ENCODE measurements around the gene VPS37C. TPM values are rescaled to one million over a fixed set of nuclear protein-coding genes. Genes with fewer than 3 reads are reported as not detected.
"Not testable (repeated sequence)": the region's sequence is repeated elsewhere in the genome, so short reads cannot be mapped to it uniquely, and the experiment has no call there.

Gene VPS37C
- total and polyA plus RNA-seq, 9 donors, result 10.0 to 19.8 (median 17.8) TPM

GRCh38 chr11:61166331-61166730 is 5.1 kb upstream of the VPS37C start:
- not testable (repeated sequence) for H3K4me1 ChIP-seq (ENCODE audit: control insufficient read depth, insufficient read depth, low read length); H3K4me3 ChIP-seq (ENCODE audit: low read length); DNase-seq; H3K27ac ChIP-seq (ENCODE audit: low read length); H3K9me3 ChIP-seq (replicated peaks; ENCODE audit: control insufficient read depth, low read depth, low read length); H3K27me3 ChIP-seq (ENCODE audit: control insufficient read depth, insufficient read depth, low read length); H3K36me3 ChIP-seq (ENCODE audit: control insufficient read depth, insufficient read depth, low read length)
- WGBS (ENCODE audit: insufficient coverage), result 90% methylated on average over 16 of the region's 31 CpGs

GRCh38 chr11:61165785-61166184 is 4.6 kb upstream of the VPS37C start:
- not testable (repeated sequence) for DNase-seq; H3K27me3 ChIP-seq (ENCODE audit: control insufficient read depth, insufficient read depth, low read length); H3K27ac ChIP-seq (ENCODE audit: low read length); H3K4me1 ChIP-seq (ENCODE audit: control insufficient read depth, insufficient read depth, low read length); H3K9me3 ChIP-seq (replicated peaks; ENCODE audit: control insufficient read depth, low read depth, low read length); H3K36me3 ChIP-seq (ENCODE audit: control insufficient read depth, insufficient read depth, low read length); H3K4me3 ChIP-seq (ENCODE audit: low read length)
- WGBS (ENCODE audit: insufficient coverage), result no CpG with 5 or more reads among the region's 7 CpGs

- Histone ChIP-seq H3K36me3 (ENCODE audit: control insufficient read depth, insufficient read depth, low read length) (no peaks in the 10 kb centered on the region), H3K27ac (ENCODE audit: low read length) (no peak overlapping the region), H3K9me3 (replicated peaks; ENCODE audit: control insufficient read depth, low read depth, low read length) (peaks cover 2% of the 10 kb centered on the region), H3K4me1 (ENCODE audit: control insufficient read depth, insufficient read depth, low read length) (peaks cover 15% of the 10 kb centered on the region), H3K27me3 (ENCODE audit: control insufficient read depth, insufficient read depth, low read length) (no peaks in the 10 kb centered on the region), H3K4me3 (ENCODE audit: low read length) (no peak overlapping the region)
- WGBS (ENCODE audit: insufficient coverage), result 80% methylated on average over 7 of the region's 13 CpGs
- DNase-seq, result no peak
These were observed 3.6 kb upstream of the VPS37C start for GRCh38 chr11:61164606-61165424.

GRCh38 chr11:61163714-61164605 is 2.7 kb upstream of the VPS37C start:
- 81% methylated on average over 10 of the region's 13 CpGs for WGBS (ENCODE audit: insufficient coverage)
- peak overlapping the region; percentile 0 for H3K27ac ChIP-seq (ENCODE audit: low read length)
- H3K4me1 ChIP-seq (ENCODE audit: control insufficient read depth, insufficient read depth, low read length), result peaks cover 18% of the 10 kb centered on the region
- no peaks in the 10 kb centered on the region for H3K27me3 ChIP-seq (ENCODE audit: control insufficient read depth, insufficient read depth, low read length)
- peaks cover under 1% of the 10 kb centered on the region for H3K9me3 ChIP-seq (replicated peaks; ENCODE audit: control insufficient read depth, low read depth, low read length)
- H3K4me3 ChIP-seq (ENCODE audit: low read length), result no peak overlapping the region
- no peaks in the 10 kb centered on the region for H3K36me3 ChIP-seq (ENCODE audit: control insufficient read depth, insufficient read depth, low read length)
- peak; percentile 58 for DNase-seq

GRCh38 chr11:61163021-61163420 is 1.8 kb upstream of the VPS37C start:
- no peak for DNase-seq
- Histone ChIP-seq H3K4me3 (ENCODE audit: low read length) (no peak overlapping the region), H3K9me3 (replicated peaks; ENCODE audit: control insufficient read depth, low read depth, low read length) (no peaks in the 10 kb centered on the region), H3K27me3 (ENCODE audit: control insufficient read depth, insufficient read depth, low read length) (no peaks in the 10 kb centered on the region), H3K27ac (ENCODE audit: low read length) (no peak overlapping the region), H3K36me3 (ENCODE audit: control insufficient read depth, insufficient read depth, low read length) (no peaks in the 10 kb centered on the region), H3K4me1 (ENCODE audit: control insufficient read depth, insufficient read depth, low read length) (peaks cover 18% of the 10 kb centered on the region)
- WGBS (ENCODE audit: insufficient coverage), result 80% methylated on average over 3 of the region's 4 CpGs

- WGBS (ENCODE audit: insufficient coverage), result 68% methylated on average over 4 of the region's 8 CpGs
- no peaks in the 10 kb centered on the region for H3K9me3 ChIP-seq (replicated peaks; ENCODE audit: control insufficient read depth, low read depth, low read length)
- no peaks in the 10 kb centered on the region for H3K27me3 ChIP-seq (ENCODE audit: control insufficient read depth, insufficient read depth, low read length)
- peaks cover 18% of the 10 kb centered on the region for H3K4me1 ChIP-seq (ENCODE audit: control insufficient read depth, insufficient read depth, low read length)
- peak overlapping the region; percentile 64 for H3K4me3 ChIP-seq (ENCODE audit: low read length)
- peak overlapping the region; percentile 86 for H3K27ac ChIP-seq (ENCODE audit: low read length)
- peaks cover 2% of the 10 kb centered on the region for H3K36me3 ChIP-seq (ENCODE audit: control insufficient read depth, insufficient read depth, low read length)
- DNase-seq, result peak; percentile 54
These were observed 1.1 kb upstream of the VPS37C start for GRCh38 chr11:61162092-61162941.

GRCh38 chr11:61160487-61161189 is 588 bp downstream of the VPS37C start:
- WGBS (ENCODE audit: insufficient coverage), result 12% methylated on average over 5 of the region's 25 CpGs
- H3K4me1 ChIP-seq (ENCODE audit: control insufficient read depth, insufficient read depth, low read length), result peaks cover 18% of the 10 kb centered on the region
- DNase-seq, result peak; percentile 35
- peak overlapping the region; percentile 64 for H3K4me3 ChIP-seq (ENCODE audit: low read length)
- H3K27ac ChIP-seq (ENCODE audit: low read length), result peak overlapping the region; percentile 83
- H3K9me3 ChIP-seq (replicated peaks; ENCODE audit: control insufficient read depth, low read depth, low read length), result no peaks in the 10 kb centered on the region
- peaks cover 2% of the 10 kb centered on the region for H3K36me3 ChIP-seq (ENCODE audit: control insufficient read depth, insufficient read depth, low read length)
- no peaks in the 10 kb centered on the region for H3K27me3 ChIP-seq (ENCODE audit: control insufficient read depth, insufficient read depth, low read length)

- Histone ChIP-seq H3K36me3 (ENCODE audit: control insufficient read depth, insufficient read depth, low read length) (peaks cover 2% of the 10 kb centered on the region), H3K27ac (ENCODE audit: low read length) (no peak overlapping the region), H3K9me3 (replicated peaks; ENCODE audit: control insufficient read depth, low read depth, low read length) (peaks cover 11% of the 10 kb centered on the region), H3K4me3 (ENCODE audit: low read length) (no peak overlapping the region), H3K4me1 (ENCODE audit: control insufficient read depth, insufficient read depth, low read length) (peaks cover 18% of the 10 kb centered on the region), H3K27me3 (ENCODE audit: control insufficient read depth, insufficient read depth, low read length) (no peaks in the 10 kb centered on the region)
- peak; percentile 36 for DNase-seq
- no CpG with 5 or more reads among the region's 3 CpGs for WGBS (ENCODE audit: insufficient coverage)
These were observed 2.4 kb downstream of the VPS37C start for GRCh38 chr11:61158691-61159381.

GRCh38 chr11:61157743-61158142 is 3.5 kb downstream of the VPS37C start:
- Histone ChIP-seq H3K4me1 (ENCODE audit: control insufficient read depth, insufficient read depth, low read length) (peaks cover 29% of the 10 kb centered on the region), H3K4me3 (ENCODE audit: low read length) (no peak overlapping the region), H3K27ac (ENCODE audit: low read length) (no peak overlapping the region), H3K9me3 (replicated peaks; ENCODE audit: control insufficient read depth, low read depth, low read length) (peaks cover 11% of the 10 kb centered on the region), H3K27me3 (ENCODE audit: control insufficient read depth, insufficient read depth, low read length) (no peaks in the 10 kb centered on the region), H3K36me3 (ENCODE audit: control insufficient read depth, insufficient read depth, low read length) (peaks cover 2% of the 10 kb centered on the region)
- DNase-seq, result no peak
- WGBS (ENCODE audit: insufficient coverage), result 100% methylated on average over 1 of the region's 3 CpGs
